GM18507 (cell line): ENCODE data around the gene SNAP47.

Experiments used
- DNase-seq: peaks from one replicate; pipeline ENCODE4 v3.0.0; 2011; ENCODE audit warnings: low read depth; ENCODE audit not compliant: insufficient read length; ENCODE audit errors: extremely low spot score
- FAIRE-seq: peaks from 2 replicates; lab custom pipeline; 2011; peaks lifted over from hg19 to GRCh38; lab: Jason Lieb, UNC

Gene SNAP47

DNA sequence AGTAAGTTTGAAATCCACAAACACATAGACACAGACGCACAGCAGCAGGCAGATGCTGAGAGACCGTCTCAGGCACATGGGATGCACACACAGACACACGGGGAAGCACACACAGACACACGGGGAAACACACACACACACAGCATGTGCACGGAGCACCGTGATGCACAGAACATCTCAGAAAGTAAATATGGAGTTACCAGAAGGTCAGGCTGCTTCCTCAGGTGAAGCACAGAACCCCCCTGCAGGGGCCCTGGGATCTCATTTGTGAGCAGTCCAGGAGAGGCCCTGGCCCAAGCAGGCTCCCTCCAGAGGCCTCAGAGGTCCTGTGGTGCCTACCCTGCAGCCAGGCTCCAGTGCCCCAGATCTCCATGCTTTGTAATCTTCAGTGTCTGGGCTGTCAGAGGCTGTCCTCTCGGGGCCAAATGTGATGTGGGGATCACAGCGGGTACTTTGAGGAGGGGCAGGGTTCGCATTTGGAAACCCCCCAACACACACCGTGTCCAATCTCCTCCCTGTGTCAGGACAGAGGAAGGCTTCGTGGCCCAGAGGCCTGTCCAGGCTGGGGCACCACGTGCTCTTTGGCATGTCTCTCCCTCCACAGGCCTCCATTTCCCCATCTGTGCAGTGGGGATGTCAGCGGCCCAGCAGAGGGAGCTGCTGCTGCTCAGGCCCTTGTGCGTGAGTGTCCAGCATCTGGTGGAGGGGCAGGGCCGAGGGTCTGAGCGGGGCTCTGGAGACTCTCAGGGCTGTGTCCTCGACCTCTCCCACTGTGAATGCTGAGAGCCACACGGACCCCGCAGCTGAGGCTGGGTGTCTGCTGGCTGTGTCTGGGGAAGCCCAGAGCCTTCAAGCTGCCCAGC is 57.2 kb downstream of the SNAP47 start:
- DNase-seq: no peak
- no peak for FAIRE-seq

DNA sequence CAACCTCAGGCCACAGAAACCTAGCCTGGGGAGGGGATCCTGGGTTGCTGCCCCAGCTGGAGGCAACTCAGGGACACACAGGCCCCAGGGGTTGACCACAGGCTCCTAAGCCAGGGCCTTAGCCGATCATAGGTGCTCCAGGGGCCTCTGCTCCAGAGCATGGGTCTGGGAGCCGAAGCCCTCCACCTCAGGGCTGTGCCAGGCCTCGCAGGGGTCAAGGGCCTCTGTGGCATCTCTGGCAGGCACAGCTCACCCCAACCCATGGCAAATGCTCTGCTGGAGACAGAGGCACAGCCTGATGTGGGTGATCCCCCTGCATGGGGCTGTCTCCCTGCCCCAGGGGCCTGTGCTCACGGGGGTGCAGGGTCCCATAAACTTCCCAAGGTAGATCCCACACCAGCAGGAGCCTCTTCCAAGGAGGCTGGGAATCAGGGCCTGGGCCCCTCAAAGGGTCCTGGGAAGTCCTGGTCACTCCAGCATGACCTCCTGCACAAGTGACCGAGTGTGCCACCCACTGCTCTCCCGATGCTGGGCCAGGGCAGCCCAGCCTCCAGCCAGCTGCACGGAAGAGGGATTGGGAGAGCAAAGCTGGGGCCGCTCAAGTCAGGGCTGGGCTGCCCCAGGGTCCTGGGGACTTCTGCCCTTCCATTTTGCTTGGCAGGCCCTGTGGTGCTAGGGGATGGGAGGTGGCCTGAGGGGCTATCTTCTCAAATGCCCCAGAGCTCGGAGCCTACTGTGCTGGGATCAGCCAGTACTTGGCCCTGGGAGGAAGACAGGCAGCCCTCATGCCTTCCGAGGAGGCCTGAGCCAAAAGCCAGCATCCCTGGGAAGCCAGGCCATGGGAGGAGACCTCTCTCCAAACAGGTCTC is 58.1 kb downstream of the SNAP47 start:
- DNase-seq: no peak
- FAIRE-seq: no peak

DNA sequence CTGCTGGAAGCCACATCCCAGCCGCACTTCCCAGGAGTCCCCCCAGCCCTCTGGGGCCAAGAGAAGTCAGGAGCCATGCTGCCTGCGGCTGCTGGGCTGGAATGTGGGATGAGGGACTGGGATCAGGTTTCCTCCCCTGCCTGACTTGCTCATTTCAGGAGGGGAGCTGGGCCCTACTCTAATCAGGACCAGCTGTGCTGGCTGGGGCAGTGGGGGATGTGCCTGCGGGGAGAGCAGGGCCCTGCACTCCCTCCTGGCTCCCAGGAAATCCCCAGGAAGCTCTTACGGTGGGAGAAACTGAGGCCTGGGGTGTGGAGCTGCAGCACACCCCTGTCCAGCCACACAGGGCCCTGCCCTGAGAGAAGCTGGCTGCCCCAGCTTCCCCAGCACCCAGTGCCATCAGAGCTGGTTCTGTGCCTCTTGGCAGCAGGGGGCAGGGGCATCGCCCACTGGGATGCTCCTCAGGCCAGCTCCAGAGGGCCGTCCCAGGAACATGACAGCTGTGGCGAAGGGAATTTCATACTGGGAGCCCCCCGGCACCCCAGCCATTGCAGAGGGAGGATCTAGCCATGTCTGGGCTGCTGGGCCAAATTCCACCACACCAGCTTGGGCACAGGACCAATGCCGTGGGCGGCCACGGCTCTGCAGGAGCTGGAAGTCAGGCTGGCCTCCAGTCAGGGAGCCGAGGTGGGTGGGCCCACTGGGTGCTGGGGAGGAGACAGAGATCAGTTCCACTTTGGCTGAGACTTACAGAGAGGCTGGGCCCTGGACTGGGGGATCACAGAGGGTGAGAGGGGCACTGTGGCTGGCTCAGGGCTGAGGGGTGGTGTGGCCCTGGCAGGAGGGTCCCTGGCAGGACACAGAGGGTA is 58.9 kb downstream of the SNAP47 start:
- no peak for FAIRE-seq

DNA sequence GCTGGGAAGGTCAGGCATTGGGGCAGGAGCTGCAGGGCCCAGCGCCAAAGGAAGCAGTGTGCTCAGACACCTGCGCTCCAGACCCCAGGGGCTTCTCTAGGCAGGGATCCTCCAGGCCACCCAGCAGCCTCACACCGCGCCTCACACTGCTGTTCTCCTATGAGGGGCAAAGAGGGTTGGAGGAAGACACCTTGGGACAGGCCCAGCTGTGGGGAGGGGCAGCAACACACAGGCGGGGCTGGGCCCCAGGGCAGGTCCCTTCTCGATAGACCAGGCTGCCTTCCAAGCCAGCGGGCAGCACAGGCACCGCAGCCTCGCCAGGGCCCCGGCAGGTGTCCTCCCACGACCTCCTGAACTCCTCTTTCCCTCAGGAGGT is 59.6 kb downstream of the SNAP47 start:
- DNase-seq (no peak), FAIRE-seq (no peak)

More for the DNA sequence above, 58.9 kb downstream of the SNAP47 start:
- DNase-seq: no peak

DNA sequence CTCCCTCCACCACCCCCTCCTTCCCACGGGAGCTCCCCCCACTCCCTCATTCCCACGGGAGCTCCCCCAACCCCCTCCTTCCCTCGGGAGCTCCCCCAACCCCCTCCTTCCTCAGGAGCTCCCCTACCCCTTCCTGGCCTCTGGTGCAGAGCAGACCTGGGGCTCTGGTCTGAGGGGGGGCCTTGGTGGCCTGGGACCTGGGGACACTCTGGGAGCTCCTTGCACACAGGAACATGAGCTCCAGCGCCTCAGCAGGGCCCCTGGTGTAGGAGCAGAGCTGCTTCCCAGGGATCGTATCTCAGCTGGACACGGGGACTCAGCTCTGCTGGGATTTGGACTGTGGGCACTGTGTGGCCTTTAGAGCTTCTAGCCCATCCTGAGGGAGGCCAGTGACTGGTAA is 60.5 kb downstream of the SNAP47 start:
- no peak for FAIRE-seq

DNA sequence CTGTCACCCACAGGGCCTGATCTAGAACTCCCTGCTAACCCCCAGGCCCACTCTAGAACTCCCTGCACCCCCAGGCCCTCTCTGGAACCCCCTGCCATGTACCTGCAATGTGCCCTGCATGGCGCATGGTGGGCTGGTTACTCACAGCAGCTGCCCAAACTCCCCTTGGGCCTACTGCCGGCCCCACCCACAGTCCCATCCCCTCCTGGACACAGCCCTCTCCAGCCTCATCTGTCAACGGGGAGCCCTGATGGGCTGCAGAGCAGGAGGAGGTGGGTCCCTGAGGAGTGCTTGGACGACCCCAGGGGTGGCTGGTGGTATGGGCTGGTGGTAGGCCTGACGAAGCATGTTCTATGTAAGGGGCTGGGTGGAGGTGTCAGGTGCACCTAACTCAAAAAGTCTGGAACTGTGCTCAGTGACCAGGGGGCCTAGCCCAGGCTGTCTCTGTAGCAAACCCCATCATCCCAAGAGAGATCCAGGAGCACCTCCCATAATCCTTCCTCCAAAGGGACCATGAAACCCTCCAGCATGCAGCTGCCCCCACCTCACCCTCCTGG is 61.2 kb downstream of the SNAP47 start:
- FAIRE-seq (no peak), DNase-seq (no peak)

More for the DNA sequence above, 60.5 kb downstream of the SNAP47 start:
- DNase-seq: no peak

DNA sequence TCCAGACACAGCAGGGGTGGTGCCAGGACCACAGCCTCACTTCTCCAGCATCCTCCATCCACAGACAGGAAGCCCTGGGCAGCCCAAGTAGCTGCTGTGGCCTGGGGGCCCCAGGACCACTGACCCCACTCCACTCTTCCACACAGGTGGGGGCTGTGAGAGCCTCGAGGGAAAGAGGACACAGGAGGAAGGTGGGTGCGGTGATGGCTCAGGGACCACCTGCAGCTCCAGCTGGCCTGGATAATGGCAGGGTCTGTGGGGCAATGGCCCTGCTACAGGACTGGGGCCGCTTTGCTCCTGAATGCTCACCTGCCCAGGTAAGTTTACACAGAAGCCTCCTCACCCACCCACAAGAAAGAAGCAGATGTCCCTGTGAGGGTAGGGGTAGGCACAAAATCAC is 61.9 kb downstream of the SNAP47 start:
- DNase-seq: no peak
- FAIRE-seq: no peak

DNA sequence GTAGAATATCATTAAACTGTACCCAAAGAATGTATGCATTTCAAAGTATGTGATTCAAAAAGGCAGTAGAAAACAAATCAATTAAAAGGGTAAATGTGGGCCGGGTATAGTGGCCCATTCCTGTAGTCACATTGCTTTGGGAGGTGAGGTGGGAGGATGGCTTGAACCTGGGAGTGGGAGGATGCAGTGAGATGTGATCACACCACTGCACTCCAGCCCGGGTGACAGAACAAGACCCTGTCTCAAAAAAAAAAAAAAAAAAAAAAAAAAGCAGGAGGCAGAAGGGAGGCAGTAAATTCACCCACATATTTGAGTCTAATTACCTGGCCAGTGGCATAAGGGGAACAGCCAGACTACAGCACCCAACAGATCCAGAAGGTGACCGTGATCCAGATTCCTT is 62.4 kb downstream of the SNAP47 start:
- DNase-seq (no peak), FAIRE-seq (no peak)

DNA sequence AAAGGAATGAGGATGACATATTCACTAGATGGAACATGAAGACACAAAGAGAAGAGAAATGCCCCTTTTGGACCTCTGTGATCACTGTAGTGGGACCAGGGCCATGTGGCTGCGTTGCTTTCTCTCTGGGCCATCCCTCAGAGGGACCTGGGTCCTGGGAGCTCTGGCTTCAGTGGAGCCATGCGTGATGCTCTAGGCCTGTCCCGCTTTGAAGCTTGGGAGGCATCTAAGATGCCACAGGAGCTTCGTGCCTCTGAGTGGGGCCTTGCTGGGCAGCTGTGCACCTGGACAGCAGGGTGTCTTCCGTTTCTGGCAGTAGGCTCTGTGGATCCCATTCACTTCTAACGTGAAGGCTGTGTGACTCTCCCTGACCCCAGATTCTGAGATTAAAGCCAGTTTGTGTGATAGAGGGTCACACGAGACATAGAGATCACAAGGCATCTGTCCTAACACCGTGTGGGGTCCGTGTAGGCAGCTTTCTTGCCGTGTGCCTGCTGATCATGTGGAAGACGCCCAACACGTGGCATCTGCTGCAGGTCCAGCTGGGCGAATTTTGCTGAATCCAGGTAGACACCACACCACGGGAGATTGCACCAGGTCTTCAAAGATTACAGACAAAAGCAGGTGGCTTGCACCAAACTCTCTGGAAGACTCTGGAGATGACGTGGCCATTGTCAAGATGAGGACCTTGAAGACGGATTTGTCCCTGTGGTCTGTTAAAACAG is 63.0 kb downstream of the SNAP47 start:
- FAIRE-seq: no peak
- no peak for DNase-seq

DNA sequence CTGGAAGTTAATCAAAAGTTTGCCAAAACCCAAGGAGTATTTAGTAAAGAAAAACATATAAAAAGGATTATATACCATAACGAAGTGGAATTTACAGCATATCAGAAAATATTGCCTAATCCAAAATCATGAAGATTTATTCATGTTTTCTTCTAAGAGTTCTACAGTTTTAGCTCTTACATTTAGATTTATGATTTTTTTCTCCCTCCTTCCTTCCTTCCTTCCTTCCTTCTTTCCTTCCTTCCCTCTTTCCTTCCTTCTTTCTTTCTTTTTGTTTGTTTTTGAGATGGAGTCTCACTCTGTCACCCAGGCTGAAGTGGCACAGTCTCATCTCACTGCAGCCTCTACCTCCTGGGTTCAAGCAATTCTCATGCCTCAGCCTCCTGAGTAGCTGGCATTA is 64.5 kb downstream of the SNAP47 start:
- DNase-seq (no peak), FAIRE-seq (no peak)

DNA sequence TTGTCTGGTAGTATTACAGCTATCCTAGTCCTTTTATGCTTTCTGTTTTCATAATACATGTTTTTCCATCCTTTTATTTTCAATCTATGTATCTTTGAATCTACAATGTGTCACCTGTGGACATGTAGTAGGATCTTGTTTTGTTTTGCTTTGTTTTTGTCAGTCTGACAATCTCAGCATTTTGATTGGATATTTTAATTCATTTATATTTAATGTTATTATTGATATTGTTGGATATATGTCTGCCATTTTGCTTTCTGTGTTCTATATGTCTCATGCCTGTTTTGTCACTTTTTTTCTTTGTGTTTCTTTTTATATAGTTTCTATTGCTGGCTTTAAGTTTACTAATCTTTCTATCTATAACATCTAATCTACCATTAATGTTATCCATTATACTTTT is 68.7 kb downstream of the SNAP47 start:
- FAIRE-seq (no peak), DNase-seq (no peak)

DNA sequence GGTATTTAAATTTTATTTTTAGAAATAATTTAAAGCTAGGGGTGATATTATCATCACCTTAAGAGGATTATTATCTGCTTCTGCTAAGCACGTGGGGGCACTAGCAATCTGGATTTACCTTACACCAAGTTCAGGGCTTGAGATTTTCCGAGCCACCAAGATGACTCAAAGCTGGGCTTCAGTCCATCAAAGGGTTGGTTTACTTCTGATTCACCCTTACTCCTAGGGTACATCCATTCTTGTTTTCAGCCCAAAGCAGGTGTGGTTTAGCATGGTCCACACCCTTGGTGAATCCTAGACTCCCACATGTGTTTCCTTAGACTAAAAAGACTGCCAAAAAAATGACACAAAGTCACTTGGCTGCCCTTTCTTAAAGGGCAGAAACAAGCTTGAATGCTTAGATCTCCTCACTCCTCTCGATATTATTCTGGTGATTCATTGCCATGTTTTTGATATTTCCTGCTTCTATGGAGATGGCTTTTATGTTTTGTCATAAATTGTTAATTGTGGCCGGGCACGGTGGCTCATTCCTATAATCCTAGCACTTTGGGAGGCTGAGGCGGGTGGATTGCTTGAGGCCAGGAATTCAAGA is 70.5 kb downstream of the SNAP47 start:
- FAIRE-seq (no peak), DNase-seq (no peak)

DNA sequence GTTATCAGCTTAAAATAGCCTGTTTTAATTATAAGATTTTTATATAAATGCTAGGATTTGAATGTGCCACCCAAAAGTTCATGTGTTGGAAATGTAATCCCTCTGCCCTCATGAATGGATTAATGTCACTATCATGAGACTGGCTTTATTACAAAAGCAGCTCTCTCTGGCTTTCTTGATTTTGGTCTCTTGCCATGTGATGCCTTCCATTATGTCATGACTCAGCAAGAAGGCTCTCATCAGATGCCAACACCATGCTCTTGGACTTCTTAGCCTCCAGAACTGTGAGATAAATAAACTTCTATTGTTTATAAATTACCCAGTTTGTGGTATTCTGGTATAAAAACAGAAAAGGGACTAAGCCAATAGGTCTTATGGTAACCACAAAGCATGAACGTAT is 73.3 kb downstream of the SNAP47 start:
- DNase-seq: no peak

DNA sequence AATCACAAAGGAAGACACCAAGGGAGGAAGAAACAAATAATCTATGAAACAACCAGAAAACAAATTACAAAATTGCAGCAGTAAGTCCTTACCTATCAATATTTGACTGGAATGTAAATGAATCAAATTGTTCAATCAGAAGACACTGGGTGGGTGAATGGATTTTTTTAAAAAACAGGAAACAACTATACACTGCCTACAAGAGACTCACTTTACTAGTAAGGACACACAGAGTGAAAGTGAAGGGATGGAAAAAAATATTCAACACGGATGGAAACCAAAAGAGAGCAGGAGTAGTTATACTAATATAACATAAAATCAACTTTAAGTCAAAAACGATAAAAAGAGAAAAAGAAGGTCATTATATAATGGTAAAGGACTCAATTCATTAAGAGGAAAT is 73.8 kb downstream of the SNAP47 start:
- no peak for FAIRE-seq

More for the DNA sequence above, 73.3 kb downstream of the SNAP47 start:
- no peak for FAIRE-seq

DNA sequence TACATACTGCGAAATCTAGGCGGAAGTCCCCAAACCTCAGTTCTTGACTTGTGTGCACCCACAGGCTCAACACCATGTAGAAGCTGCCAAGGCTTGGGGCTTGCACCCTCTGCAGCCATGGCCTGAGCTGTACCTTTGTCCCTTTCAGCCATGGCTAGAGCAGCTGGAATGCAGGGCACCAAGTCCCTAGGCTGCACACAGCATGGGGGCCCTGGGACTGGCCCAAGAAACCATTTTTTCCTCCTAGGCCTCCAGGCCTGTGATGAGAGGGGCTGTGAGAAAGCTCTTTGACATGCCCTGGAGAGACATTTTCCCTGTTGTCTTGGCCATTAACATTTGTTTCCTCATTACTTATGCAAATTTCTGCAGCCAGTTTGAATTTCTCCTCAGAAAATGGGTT is 78.7 kb downstream of the SNAP47 start:
- DNase-seq (no peak), FAIRE-seq (no peak)

More for the DNA sequence above, 73.8 kb downstream of the SNAP47 start:
- no peak for DNase-seq

DNA sequence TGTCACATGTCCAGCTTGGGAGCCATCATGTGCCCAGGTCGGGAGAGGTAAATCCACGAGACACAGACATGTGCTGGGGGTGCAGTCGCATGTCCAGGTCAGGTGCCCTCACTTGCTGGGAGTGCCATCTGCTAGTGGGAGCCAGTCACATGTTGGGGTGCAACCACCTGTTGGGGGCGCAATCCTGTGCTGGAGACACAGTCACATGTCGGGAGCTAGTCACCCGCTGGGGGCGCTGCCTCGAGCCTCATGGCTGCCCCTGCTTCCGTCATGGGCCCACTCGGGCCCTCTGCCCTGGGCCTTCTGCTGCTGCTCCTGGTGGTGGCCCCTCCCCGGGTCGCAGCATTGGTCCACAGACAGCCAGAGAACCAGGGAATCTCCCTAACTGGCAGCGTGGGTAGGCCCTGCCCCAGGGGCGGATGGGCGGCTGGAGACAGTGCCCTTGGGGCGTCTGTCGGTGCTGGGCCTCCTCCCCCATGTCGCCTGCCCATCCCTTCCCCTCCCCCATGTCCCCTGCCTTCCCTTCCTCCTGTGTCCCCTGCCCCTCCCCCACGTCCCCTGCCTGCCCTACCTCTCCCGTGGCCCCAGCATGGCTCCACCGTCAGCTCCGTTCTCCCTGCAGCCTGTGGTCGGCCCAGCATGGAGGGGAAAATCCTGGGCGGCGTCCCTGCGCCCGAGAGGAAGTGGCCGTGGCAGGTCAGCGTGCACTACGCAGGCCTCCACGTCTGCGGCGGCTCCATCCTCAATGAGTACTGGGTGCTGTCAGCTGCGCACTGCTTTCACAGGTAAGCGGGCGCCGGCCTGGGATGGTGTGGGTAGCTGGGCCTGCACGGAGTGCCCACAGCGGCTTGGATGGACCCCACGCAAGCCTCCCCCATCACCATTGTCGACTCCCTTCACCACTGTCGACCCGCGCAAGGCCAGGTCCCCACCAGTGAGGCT is 80.5 kb downstream of the SNAP47 start, which contains the start of gene PRSS38:
TSS of gene PRSS38 (plus strand) at position 208 of the 942 bp plus-strand sequence. CDS start at position 250, 42 bp downstream.
- DNase-seq (no peak), FAIRE-seq (no peak)

DNA sequence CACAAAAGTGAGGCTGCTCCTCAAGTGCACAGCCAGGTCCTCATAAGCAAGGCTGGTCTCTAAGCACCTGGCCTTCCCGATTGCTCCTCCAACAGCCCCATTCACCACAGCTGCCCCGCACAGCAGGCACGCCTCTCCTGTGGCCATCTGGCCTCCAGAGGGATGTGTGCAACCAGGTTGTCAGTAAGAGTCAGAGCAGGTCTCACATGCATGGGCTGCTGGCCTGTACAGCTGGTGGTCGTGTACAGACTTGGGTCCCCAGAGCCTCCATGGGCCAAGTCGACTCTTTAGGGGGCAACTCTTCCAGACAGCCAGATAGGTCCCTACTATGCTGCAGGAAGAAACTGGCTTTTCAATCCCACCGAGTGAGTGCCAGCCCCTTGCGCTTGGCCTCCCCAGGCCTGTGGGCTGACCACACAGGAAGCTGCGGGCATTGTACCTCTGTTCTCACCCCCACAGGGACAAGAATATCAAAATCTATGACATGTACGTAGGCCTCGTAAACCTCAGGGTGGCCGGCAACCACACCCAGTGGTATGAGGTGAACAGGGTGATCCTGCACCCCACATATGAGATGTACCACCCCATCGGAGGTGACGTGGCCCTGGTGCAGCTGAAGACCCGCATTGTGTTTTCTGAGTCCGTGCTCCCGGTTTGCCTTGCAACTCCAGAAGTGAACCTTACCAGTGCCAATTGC is 81.7 kb downstream of the SNAP47 start:
- FAIRE-seq: no peak
- DNase-seq: no peak
